DND-41 (cell line): ENCODE results near the gene OR3A2.

Source experiments
- ATAC-seq: fragments of 200-7000 bp; cut with Tn5 transposase; 3 replicates; pipeline ENCODE4 v1.9.1; 2021; ENCODE audit warnings: low read depth; ENCODE audit not compliant: insufficient read depth
- DNase-seq: peaks from one replicate; pipeline ENCODE4 v3.0.0-alpha.2; 2020
- H2AFZ ChIP-seq: 2 replicates; pipeline ENCODE4 v1.6.0; 2012; ENCODE audit warnings: low read depth, low read length
- H3K27ac ChIP-seq: 2 replicates; pipeline ENCODE4 v1.5.1; 2012; ENCODE audit warnings: low read length, inconsistent platforms
- H3K27me3 ChIP-seq: fragments of 200-600 bp; sonication (generic); 2 replicates; pipeline ENCODE4 v1.6.0; 2012; ENCODE audit warnings: low read length, mild to moderate bottlenecking, inconsistent platforms; ENCODE audit not compliant: insufficient read depth, poor library complexity
- H3K36me3 ChIP-seq: 2 replicates; pipeline ENCODE4 v1.5.1; 2012; ENCODE audit warnings: low read length, inconsistent platforms; ENCODE audit not compliant: insufficient read depth
- H3K4me1 ChIP-seq: 2 replicates; pipeline ENCODE4 v1.5.1; 2012; ENCODE audit warnings: mild to moderate bottlenecking, low read length; ENCODE audit not compliant: insufficient read depth
- H3K4me2 ChIP-seq: 2 replicates; pipeline ENCODE4 v1.6.0; 2012; ENCODE audit warnings: mild to moderate bottlenecking, moderate library complexity, low read length, inconsistent platforms; ENCODE audit not compliant: insufficient read depth
- H3K4me3 ChIP-seq, 2 experiments: fragments of 200-600 bp in 1 of 2; shearing (Covaris generic) in 1 of 2; 2 replicates each; pipeline ENCODE4 v1.5.1; 2012 to 2016; ENCODE audit warnings: inconsistent platforms in 2 of 2, low read length in 2 of 2, mild to moderate bottlenecking in 2 of 2, low read depth in 1 of 2, moderate library complexity in 1 of 2
- H3K79me2 ChIP-seq: 2 replicates; pipeline ENCODE4 v1.6.0; 2012; ENCODE audit warnings: low read length, inconsistent platforms; ENCODE audit not compliant: insufficient read depth
- H3K9ac ChIP-seq: 2 replicates; pipeline ENCODE4 v1.6.0; 2012; ENCODE audit warnings: low read depth, mild to moderate bottlenecking, inconsistent platforms, low read length, moderate library complexity
- H3K9me3 ChIP-seq: 2 replicates; pipeline ENCODE4 v1.5.1; 2012; ENCODE audit warnings: low read length, moderate library complexity, mild to moderate bottlenecking, inconsistent platforms; ENCODE audit not compliant: insufficient read depth, severe bottlenecking
- H4K20me1 ChIP-seq: 2 replicates; pipeline ENCODE4 v1.6.0; 2012; ENCODE audit warnings: low read length; ENCODE audit not compliant: insufficient read depth
- CTCF ChIP-seq: IDR thresholded peaks from 2 replicates; pipeline ENCODE4 v1.5.1; 2012; ENCODE audit warnings: borderline replicate concordance, low read length, moderate library complexity, mild to moderate bottlenecking; ENCODE audit not compliant: poor library complexity, severe bottlenecking; ENCODE audit errors: extremely low read depth
- EZH2 ChIP-seq: IDR thresholded peaks from 3 replicates; pipeline ENCODE4 v1.6.1; 2012; ENCODE audit warnings: borderline replicate concordance, low read depth, mild to moderate bottlenecking, moderate library complexity, low read length, inconsistent platforms; ENCODE audit not compliant: severe bottlenecking

The OR3A2 gene

DNA sequence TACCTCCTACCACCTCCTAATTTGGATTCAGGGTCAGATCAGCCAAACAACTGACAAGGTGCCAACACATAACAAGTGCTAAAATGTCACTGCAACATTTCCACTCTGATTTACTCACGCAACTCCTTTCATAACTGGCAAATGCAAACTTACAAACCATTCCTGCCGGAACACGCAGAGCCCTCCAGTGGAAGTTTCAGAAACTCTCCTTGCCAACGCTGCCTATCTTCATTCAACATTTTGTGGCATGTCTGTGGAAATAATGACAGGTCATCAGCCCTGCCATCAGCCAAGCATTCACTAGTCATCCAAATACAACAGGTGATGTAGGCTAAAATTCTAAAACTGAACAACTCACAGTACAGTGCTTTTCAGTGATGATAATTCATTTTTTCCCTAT, 50.2 kb downstream of the OR3A2 start:
- no peak overlapping the region for H3K9ac ChIP-seq
- no peaks in the 10 kb centered on the region for H3K36me3 ChIP-seq
- H3K27me3 ChIP-seq: peaks cover 3% of the 10 kb centered on the region
- H3K4me3 ChIP-seq: no peak overlapping the region
- TF ChIP-seq CTCF (no peak), EZH2 (no peak)
- H3K4me2 ChIP-seq: no peak overlapping the region
- H4K20me1 ChIP-seq: no peaks in the 10 kb centered on the region
- no peak overlapping the region for H3K27ac ChIP-seq
- no peaks in the 10 kb centered on the region for H3K79me2 ChIP-seq
- DNase-seq (no peak), ATAC-seq (no peak)
- H3K9me3 ChIP-seq: peaks cover 2% of the 10 kb centered on the region
- no peak overlapping the region for H2AFZ ChIP-seq
- H3K4me1 ChIP-seq: no peaks in the 10 kb centered on the region

DNA sequence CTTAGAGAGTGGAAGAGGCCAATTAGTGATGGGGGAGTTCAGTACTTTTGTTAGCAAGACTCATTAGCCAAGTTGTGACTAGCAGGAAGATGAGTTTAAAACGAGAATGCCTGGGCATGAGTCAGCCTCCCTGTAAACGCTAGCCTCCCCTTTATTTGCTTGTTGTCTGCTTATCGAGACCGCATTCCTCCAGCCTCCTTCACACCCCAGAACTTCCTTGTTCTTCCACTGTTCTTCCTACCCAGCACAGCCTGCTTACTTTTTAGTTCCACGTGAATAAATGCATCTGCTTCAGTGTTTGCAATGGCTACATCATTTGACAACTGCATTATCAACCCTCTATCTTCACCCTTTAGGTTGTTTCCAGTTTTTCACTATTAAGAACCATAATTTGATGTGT, 67.8 kb downstream of the OR3A2 start:
- DNase-seq (no peak), ATAC-seq (no peak)
- Histone ChIP-seq H3K36me3 (no peaks in the 10 kb centered on the region), H3K9ac (no peak overlapping the region), H3K27me3 (peaks cover under 1% of the 10 kb centered on the region), H3K79me2 (no peaks in the 10 kb centered on the region), H4K20me1 (0 out of 2 replicates have a peak, but pooled peaks cover under 1% of the 10 kb centered on the region), H3K27ac (no peak overlapping the region), H3K4me3 (no peak overlapping the region), H3K9me3 (no peaks in the 10 kb centered on the region), H3K4me2 (no peak overlapping the region), H2AFZ (no peak overlapping the region), H3K4me1 (no peaks in the 10 kb centered on the region)
- TF ChIP-seq CTCF: no peak
- no peak for TF ChIP-seq EZH2

- Histone ChIP-seq H3K4me1 (no peaks in the 10 kb centered on the region), H3K4me2 (no peak overlapping the region), H3K9ac (no peak overlapping the region), H3K9me3 (no peaks in the 10 kb centered on the region), H3K36me3 (no peaks in the 10 kb centered on the region), H3K79me2 (no peaks in the 10 kb centered on the region), H2AFZ (no peak overlapping the region), H3K27ac (no peak overlapping the region), H3K27me3 (peaks cover 3% of the 10 kb centered on the region), H4K20me1 (peaks cover 3% of the 10 kb centered on the region; the same call in 1 of the 2 replicates), H3K4me3 (no peak overlapping the region)
- no peak for TF ChIP-seq EZH2
- TF ChIP-seq CTCF: no peak
- DNase-seq (no peak), ATAC-seq (no peak)
These were observed 69.3 kb downstream of the OR3A2 start for GRCh38 chr17:3316836-3317235.

DNA sequence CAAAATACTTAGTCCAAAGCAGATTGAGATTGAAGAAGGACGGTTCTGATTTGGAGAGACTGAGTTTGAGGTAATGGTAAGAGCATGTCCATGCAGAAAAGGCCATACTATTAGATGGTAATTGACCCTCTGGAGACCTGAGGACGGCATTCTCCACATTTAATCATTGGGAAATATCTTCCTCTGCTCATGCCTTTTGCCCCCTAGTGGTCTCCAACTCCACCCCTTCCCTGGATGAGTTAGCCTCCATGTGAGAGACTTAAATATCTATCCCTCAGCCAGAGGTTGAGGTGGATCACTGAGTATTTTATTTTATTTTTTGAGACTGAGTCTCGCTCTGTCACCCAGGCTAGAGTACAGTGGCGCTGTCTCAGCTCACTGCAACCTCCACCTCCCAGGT, 77.5 kb downstream of the OR3A2 start:
- no peak overlapping the region for H3K27ac ChIP-seq
- no peak for DNase-seq
- no peaks in the 10 kb centered on the region for H3K9me3 ChIP-seq

More for the DNA sequence above, 77.5 kb downstream of the OR3A2 start:
- Histone ChIP-seq H3K4me2 (no peak overlapping the region), H3K9ac (no peak overlapping the region), H4K20me1 (peaks cover 3% of the 10 kb centered on the region; the same call in 1 of the 2 replicates), H2AFZ (no peak overlapping the region), H3K4me1 (no peaks in the 10 kb centered on the region), H3K4me3 (no peak overlapping the region), H3K79me2 (no peaks in the 10 kb centered on the region), H3K36me3 (no peaks in the 10 kb centered on the region), H3K27me3 (peaks cover 3% of the 10 kb centered on the region)
- no peak for ATAC-seq
- TF ChIP-seq CTCF (no peak), EZH2 (no peak)
